OCI-LY7 (cell line): ENCODE measurements around the gene PDZD7. TPM values are rescaled to one million over a fixed set of nuclear protein-coding genes. Genes with fewer than 3 reads are reported as not detected.

Experiments
- BruUV-seq: library from RNA; stranded (reverse); fragments of 400-500 nt; replicated peaks from 2 replicates; lab custom pipeline; 2021; lab: Mats Ljungman, UMichigan
- CTCF ChIA-PET: fragments of 300-600 bp; sonication (Branson Sonifier 250); formaldehyde crosslinking; loops from one replicate; lab custom pipeline; 2022; ENCODE audit warnings: antibody characterized with exemption; ENCODE audit not compliant: unreplicated experiment; lab: Charles Lee
- POLR2A ChIA-PET: fragments of 300-600 bp; sonication (Branson Sonifier 250); formaldehyde crosslinking; loops from one replicate; lab custom pipeline; 2022; ENCODE audit warnings: antibody characterized with exemption; lab: Charles Lee
- DNase-seq: peaks from one replicate; pipeline ENCODE4 v3.0.0-alpha.2; 2015; ENCODE audit warnings: low spot score
- H2AFZ ChIP-seq: fragments of 200-600 bp; sonication (generic), shearing (Covaris generic); 2 replicates; pipeline ENCODE4 v1.6.1; 2014; ENCODE audit warnings: mild to moderate bottlenecking, antibody characterized with exemption, low read length, moderate library complexity
- H3K27ac ChIP-seq: fragments of 200-600 bp; sonication (generic); 2 replicates; pipeline ENCODE4 v1.5.1; 2014; ENCODE audit warnings: mixed run types, low read depth, mild to moderate bottlenecking, moderate library complexity, low read length, inconsistent platforms; ENCODE audit not compliant: poor library complexity, severe bottlenecking
- H3K36me3 ChIP-seq: fragments of 200-600 bp; sonication (generic); 2 replicates; pipeline ENCODE4 v1.6.1; 2014; ENCODE audit warnings: mild to moderate bottlenecking, antibody characterized with exemption, low read length, moderate library complexity, mixed read lengths; ENCODE audit not compliant: insufficient read depth
- H3K4me1 ChIP-seq: fragments of 200-600 bp; sonication (generic); 2 replicates; pipeline ENCODE4 v1.5.1; 2014; ENCODE audit warnings: mild to moderate bottlenecking, low read length; ENCODE audit not compliant: insufficient read depth, poor library complexity, severe bottlenecking
- H3K4me2 ChIP-seq: fragments of 200-600 bp; sonication (generic); 2 replicates; pipeline ENCODE4 v1.6.1; 2014; ENCODE audit warnings: mild to moderate bottlenecking, low read length
- H3K4me3 ChIP-seq: fragments of 200-600 bp; sonication (generic); 2 replicates; pipeline ENCODE4 v1.5.1; 2014; ENCODE audit warnings: mild to moderate bottlenecking, low read depth, low read length; ENCODE audit not compliant: poor library complexity, severe bottlenecking
- H3K79me2 ChIP-seq: fragments of 200-600 bp; sonication (generic); 2 replicates; pipeline ENCODE4 v1.6.1; 2016; ENCODE audit warnings: low read depth, mild to moderate bottlenecking, low read length, moderate library complexity, mixed read lengths; ENCODE audit not compliant: insufficient read depth
- H3K9me2 ChIP-seq: fragments of 200-600 bp; sonication (generic); 2 replicates; pipeline ENCODE4 v1.6.1; 2016; ENCODE audit warnings: mild to moderate bottlenecking, low read length, mixed read lengths; ENCODE audit not compliant: insufficient read depth
- H3K9me3 ChIP-seq: fragments of 200-600 bp; sonication (generic); 2 replicates; pipeline ENCODE4 v1.6.1; 2014; ENCODE audit warnings: mild to moderate bottlenecking, mixed run types, low read length, mixed read lengths
- H4K20me1 ChIP-seq: fragments of 200-600 bp; sonication (generic); 2 replicates; pipeline ENCODE4 v1.6.1; 2014; ENCODE audit warnings: mild to moderate bottlenecking, antibody characterized with exemption, low read length, moderate library complexity, mixed read lengths; ENCODE audit not compliant: insufficient read depth
- CTCF ChIP-seq: fragments of 200-600 bp; sonication (generic); conservative IDR thresholded peaks from 2 replicates; pipeline ENCODE4 v1.5.1; 2014; ENCODE audit warnings: mild to moderate bottlenecking, antibody characterized with exemption, low read length, moderate library complexity, mixed read lengths
- EZH2phosphoT487 ChIP-seq: fragments of 200-600 bp; sonication (generic); IDR thresholded peaks from 2 replicates; pipeline ENCODE4 v1.6.1; 2018; ENCODE audit warnings: low read depth, borderline replicate concordance, mild to moderate bottlenecking, mixed run types, antibody characterized with exemption, low read length, moderate library complexity, mixed read lengths
- intact Hi-C: fragments of 100-400 bp; cut with micrococcal nuclease; formaldehyde crosslinking; loops from one replicate; pipeline ENCODE4 v1.10.0; 2022; ENCODE audit not compliant: unreplicated experiment
- total RNA-seq, 2 experiments: library from RNA; depleted of rRNA in 1 of 2; stranded (reverse); fragments of >200 nt in 1 of 2; shearing (Covaris generic) in 1 of 2; gene quantifications; 2 replicates each; pipeline ENCODE4 v1.2.3, GENCODE V29; 2014 to 2022

PDZD7 gene
- total RNA-seq, 2 experiments from 2014 or later, result 1.6 to 2.1 TPM

DNA sequence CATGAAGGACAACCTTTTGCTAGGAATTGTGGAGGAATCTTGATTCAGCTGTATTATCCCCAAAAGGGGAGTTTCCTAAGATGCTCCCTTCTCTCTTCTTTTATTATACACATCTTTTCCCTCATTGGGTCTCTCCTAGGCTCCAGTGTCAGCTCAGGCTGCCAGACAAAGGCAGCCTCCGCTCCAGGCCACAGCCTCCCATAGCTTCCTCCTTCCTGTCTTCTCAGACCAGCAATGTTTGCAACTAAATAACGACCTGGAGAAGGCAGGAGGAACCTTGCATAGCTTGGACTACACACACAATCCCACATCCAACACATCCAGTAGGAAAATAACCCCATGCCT is 12.4 kb upstream of the PDZD7 start:
- H3K4me3 ChIP-seq, result peak overlapping the region; percentile 69
- peak overlapping the region; percentile 94; the same call in 1 of the 2 replicates for H2AFZ ChIP-seq
- CTCF ChIA-PET, result interaction anchor here (0.6 to 1.4 kb wide), 4 partner anchors 7 to 99 kb away, joined by 3 to 6 read pairs (median 4); no protein-coding TSS in a partner anchor
- H4K20me1 ChIP-seq, result no peaks in the 10 kb centered on the region
- no peak for DNase-seq
- H3K9me3 ChIP-seq, result no peaks in the 10 kb centered on the region
- POLR2A ChIA-PET, result interaction anchor here (0.5 to 2.3 kb wide), 11 partner anchors 8 to 1706 kb away, joined by 3 to 10 read pairs (median 4); partner anchors contain the start of gene KAZALD1
- no peaks in the 10 kb centered on the region for H3K36me3 ChIP-seq
- H3K4me2 ChIP-seq, result peak overlapping the region; percentile 89
- TF ChIP-seq CTCF (no peak), EZH2phosphoT487 (no peak)
- BruUV-seq, result no TSS peak
- peaks cover 32% of the 10 kb centered on the region for H3K4me1 ChIP-seq
- H3K27ac ChIP-seq, result no peak overlapping the region
- intact Hi-C loops, result no loop called here
- no peaks in the 10 kb centered on the region for H3K79me2 ChIP-seq
- no peaks in the 10 kb centered on the region for H3K9me2 ChIP-seq

DNA sequence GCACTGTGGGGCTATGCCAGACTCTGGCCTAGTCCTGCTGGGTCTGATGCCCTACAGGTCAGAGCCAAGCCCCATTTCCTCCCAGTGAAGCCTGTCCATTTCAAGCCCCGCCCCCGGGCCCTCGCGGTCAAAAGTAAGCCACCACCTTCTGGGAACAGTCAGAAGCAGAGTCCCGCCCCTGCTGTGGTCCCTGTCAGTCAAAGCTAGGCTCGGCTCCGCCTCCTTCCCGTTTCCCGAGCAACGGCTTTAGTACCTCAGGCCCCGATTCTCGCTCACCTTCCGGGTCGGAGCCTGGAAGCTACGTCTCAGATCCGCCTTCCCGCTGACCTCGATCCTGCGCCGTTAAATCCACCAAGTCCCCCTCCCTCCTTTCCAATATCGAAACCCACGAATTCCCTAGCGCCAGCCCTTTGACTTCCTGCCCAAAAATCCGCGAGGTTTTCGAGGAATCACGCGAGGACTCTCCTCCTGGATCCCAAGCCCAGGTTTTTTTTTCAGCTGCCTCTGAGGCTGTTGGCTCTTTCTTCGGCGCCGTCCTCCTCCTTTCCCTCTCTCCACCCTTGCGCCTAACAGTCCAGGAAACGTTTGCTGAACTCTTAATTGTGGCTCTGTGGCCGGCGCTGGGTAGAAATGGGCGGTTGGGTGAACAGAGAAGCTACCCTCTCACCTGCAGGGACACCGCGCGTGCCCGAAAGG is 11.9 kb upstream of the PDZD7 start:
- DNase-seq, result peak; percentile 89
- ChIA-PET POLR2A (interaction anchor here (0.5 to 2.3 kb wide), 10 partner anchors 9 to 1706 kb away, joined by 3 to 10 read pairs (median 4); partner anchors contain the start of gene KAZALD1), CTCF (interaction anchor here (0.6 to 1.4 kb wide), 4 partner anchors 8 to 99 kb away, joined by 3 to 6 read pairs (median 4); no protein-coding TSS in a partner anchor)
- Histone ChIP-seq H3K79me2 (no peaks in the 10 kb centered on the region), H3K36me3 (no peaks in the 10 kb centered on the region), H3K4me1 (peaks cover 32% of the 10 kb centered on the region), H4K20me1 (no peaks in the 10 kb centered on the region), H3K9me3 (no peaks in the 10 kb centered on the region), H3K27ac (no peak overlapping the region), H3K4me3 (peak overlapping the region; percentile 69), H3K4me2 (peak overlapping the region; percentile 89), H2AFZ (peak overlapping the region; percentile 94; the same call in 1 of the 2 replicates), H3K9me2 (no peaks in the 10 kb centered on the region)
- no TSS peak for BruUV-seq
- TF ChIP-seq CTCF (no peak), EZH2phosphoT487 (no peak)
- intact Hi-C loops, result no loop called here
